GOT3 (cell line): ENCODE measurements around the gene CSNK1A1.
A peak's percentile ranks its signal among the peaks of the same experiment; 100 is the strongest.
"Not testable (repeated sequence)": the region's sequence is repeated elsewhere in the genome, so short reads cannot be mapped to it uniquely, and the experiment has no call there.

ENCODE experiments used
- DNase-seq: peaks from one replicate; lab custom pipeline; 2025; ENCODE audit warnings: mixed read lengths; lab: John Stamatoyannopoulos, UW

CSNK1A1 gene

GRCh38 chr5:149490599-149491485 is 60.4 kb downstream of the CSNK1A1 start:
- no peak for DNase-seq

DNA sequence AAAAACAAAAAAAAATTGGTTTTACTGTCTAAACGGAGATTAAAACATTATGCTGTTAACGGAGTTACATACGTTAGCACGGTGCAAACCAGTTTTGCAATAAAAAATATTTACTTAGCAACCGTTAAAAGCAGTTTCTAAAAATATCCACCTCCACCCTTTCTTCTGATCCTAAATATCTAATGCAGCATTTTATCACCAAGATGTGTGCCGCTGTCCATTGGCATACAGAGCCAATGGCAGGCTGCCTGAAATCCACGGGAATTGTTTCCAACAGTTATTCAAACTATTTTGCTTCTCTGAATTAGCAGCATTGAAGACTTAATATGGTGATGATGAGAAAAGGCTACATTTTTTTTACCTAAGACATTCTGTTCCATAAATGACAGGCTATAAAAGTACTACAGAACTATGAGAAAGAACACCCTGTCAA is 61.6 kb downstream of the CSNK1A1 start:
- DNase-seq, result no peak

DNA sequence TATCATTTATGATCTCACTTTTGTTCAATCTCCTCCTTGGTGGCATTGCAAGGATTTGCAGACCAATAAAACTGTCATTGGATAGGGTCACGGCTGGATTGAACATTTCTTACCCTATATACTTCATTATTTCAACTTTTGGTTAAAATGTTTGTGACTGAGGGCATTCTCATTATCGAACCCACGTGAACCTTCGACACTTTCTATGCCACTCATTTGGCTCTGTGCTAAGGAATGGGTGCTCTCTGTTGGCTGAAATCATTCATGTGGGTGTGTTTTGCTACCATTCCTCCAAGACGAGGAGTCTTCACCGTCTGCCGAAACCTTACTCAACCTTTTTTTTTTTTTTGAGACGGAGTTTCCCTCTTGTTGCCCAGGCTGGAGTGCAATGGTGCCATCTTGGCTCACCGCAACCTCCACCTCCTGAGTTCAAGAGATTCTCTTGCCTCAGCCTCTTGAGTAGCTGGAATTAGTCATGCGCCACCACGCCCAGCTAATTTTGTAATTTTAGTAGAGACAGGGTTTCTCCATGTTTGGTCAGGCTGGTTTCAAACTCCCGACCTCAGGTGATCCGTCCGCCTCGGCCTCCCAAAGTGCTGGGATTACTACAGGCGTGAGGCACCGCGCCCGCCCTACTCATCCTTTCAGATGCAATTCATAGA is 62.5 kb downstream of the CSNK1A1 start:
- no peak for DNase-seq

DNA sequence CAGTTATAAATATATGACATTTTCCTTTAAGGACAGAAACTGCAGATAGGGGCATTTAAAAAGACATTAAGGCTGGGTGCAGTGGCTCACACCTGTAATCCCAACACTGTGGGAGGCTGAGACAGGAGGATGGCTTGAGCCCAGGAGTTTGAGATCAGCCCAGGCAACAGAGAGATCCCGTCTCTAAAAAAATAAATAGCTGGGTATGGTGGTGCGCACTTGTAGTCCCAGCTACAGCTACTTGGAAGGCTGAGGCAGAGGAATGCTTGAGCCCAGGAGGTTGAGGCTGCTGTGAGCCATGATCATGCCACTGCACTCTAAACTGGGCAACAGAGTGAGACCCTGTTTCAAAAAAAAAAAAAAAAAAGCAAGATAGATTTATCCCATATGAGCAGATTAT is 63.6 kb downstream of the CSNK1A1 start:
- DNase-seq, result no peak

- no peak for DNase-seq
Measured at GRCh38 chr5:149486726-149487635, 64.3 kb downstream of the CSNK1A1 start.

GRCh38 chr5:149485655-149486615 is 65.3 kb downstream of the CSNK1A1 start:
- peak; percentile 59 for DNase-seq

- DNase-seq, result no peak
Measured at GRCh38 chr5:149481485-149481884, 69.8 kb downstream of the CSNK1A1 start.

GRCh38 chr5:149478761-149479160 is 72.5 kb downstream of the CSNK1A1 start:
- DNase-seq, result no peak

DNA sequence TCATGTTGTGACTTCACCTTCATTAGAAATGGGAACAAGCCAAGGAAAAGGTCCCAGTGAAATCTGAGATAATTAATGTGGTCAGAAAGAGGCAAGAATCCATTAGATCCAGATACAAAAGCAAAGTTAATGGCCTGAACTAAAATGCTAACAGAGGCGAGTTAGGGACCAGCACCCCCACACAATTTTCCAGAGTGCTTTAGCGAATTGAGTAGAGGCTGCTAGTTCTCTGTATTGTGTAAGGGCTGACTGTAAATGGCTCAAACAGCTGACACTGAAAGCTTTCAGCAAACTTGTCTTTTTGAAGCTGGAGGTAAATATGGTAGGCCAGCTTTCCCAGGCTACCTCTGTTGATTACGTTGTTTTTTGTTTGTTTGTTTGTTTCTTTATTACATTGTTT is 75.5 kb downstream of the CSNK1A1 start:
- no peak for DNase-seq

DNA sequence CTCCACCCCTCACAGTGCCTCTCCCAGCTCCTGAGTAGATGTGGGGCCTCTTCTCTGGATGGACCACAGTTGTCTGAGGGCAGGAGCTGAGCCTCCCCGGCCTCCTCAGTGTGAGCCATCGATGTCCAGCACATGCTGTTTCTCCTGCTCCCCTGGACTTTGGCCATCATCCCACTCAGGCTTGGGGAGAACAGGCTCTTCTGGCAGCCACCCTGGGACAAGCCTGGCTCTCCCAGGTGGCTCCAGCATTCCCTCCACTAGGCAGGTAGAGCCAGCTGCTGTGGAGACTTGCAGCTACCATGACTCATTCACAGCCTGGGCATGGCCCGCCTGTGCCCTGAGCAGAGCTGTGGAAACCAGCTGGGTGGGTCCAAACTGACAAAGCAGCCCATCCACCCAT is 77.0 kb downstream of the CSNK1A1 start:
- no peak for DNase-seq

- DNase-seq, result no peak
Measured at GRCh38 chr5:149473441-149473840, 77.8 kb downstream of the CSNK1A1 start.

DNA sequence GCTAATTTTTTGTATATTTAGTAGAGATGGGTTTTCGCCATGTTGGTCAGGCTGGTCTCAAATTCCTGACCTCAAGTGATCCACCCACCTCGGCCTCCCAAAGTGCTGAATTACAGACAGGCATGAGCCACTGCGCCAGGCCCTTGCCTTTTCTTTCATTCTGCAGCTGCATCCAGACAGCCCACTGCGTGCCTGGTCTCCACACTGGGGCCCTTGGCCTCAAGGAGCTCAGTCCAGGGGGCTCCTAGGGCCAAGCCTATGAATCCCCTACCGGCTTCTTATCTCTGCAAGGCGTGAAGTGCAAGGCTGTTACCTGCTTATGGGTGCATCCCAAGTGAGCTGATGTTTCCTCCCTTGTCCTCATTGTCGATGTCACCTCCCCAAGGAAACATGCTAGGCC is 78.8 kb downstream of the CSNK1A1 start:
- DNase-seq, result no peak

DNA sequence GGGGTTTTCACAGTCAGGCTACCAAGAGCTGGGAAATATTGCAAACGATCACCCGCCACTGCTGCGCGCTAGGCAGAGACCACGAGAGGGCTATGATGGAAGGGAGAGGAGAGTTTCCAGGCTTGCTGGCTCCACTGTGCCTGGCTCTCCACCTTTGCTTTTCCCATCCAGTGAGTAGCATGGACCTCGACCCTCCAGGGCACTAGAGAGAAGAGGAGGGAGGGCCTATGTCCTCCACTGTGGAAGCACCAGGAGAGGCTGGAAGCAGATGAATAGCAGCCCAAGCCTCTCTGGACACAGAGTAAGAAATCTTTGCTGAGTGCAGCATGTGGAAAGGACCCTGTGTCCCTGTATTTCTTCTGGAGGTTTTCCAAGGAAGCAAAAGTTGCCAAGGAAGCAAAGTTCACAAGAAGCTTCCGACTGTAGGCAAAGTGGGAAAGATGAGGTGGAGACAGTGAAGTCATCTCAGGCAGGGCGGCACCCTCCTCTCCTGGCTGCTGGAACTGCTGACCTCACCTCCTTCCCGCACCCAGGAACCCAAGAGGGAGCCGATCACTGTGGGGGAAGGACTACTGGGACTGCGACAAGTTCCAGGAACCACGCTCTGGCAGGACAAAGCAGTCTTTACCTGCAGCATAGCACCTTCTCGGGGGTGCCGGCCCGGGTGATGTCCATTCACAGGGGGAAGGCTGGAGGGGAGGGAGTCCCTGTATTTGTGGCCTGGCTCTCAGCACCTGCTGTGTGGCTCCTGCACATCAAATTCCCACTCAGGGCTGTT is 79.6 kb downstream of the CSNK1A1 start:
- no peak for DNase-seq

GRCh38 chr5:149470942-149471341 is 80.3 kb downstream of the CSNK1A1 start:
- no peak for DNase-seq

GRCh38 chr5:149466457-149466972 is 84.7 kb downstream of the CSNK1A1 start:
- DNase-seq, result no peak

- no peak for DNase-seq
Measured at GRCh38 chr5:149464796-149465489, 86.3 kb downstream of the CSNK1A1 start.

- DNase-seq, result not testable (repeated sequence)
Measured at GRCh38 chr5:149461907-149462306, 89.3 kb downstream of the CSNK1A1 start.

DNA sequence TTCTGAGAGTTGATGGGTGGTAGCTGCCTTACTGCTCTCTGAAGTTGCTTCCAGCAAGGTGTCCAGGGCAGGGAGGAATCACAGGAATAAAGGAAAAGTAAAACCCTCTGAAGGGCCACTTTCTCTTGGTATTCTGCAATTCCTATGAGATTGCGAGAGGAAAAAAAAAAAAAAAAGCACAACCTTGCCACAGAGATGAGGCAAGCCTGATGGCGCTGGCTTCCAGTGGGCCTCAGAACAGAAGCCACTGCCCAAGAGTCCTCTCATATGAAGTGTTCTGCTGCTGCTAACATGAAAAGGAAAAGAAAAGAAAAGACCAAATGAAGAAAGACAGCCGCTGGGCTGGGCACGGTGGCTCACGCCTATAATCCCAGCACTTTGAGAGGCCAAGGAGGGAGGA is 91.3 kb downstream of the CSNK1A1 start:
- no peak for DNase-seq

DNA sequence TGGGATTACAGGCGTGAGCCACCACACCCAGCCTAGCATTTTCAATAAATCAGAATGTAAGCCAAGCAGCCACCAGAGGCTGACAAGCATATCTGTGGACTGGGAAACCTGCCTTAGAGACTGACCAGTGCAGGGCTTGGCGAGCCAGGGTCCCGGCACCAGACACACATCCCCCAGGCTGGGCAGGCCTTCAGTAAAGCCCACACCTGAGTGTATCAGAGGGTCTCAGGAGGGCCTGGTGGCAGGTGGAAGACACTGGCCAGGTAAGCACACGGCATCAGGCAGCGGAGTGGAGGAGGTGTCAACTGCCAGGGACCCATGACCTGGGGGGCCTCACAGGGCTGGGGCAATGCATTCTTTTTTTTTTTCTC is 93.9 kb downstream of the CSNK1A1 start:
- DNase-seq, result no peak
